ENCODE measurements around the gene TLE3. TPM values are rescaled to one million over a fixed set of nuclear protein-coding genes. Genes with fewer than 3 reads are reported as not detected.

The TLE3 gene
- total RNA-seq, 2 experiments from 2014 or later = 59.2 TPM

DNA sequence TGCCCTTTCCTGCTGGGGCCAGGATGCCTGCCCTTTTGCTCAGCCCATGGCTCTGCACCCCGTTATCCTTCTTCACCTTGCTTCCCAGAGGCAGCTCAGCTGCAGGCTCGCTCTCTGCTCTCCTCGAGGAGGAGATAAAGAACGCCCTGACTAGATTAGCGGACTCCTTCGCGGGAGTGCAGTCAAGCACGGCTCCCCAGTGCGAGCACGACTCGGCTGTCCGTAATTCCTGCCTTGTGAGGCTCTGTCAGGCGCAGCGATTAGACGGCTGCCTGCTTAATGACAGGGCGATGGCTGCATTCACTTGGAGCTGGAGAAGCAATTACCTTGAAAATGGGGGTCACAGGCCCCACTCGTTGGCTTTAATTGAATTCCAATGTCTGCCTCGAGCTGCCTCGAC is 25.9 kb downstream of the TLE3 start:
- no peak overlapping the region for H3K27ac Mint-ChIP-seq
- no peak overlapping the region for H3K4me3 Mint-ChIP-seq
- DNase-seq = no peak
- no peaks in the 10 kb centered on the region for H3K27me3 Mint-ChIP-seq
- ChIA-PET CTCF (no interaction called here), POLR2A (interaction anchor here (1.0 kb wide), 1 partner anchor 23 kb away, joined by 3 read pairs; no protein-coding TSS in a partner anchor)
- H3K36me3 Mint-ChIP-seq (ENCODE audit: low read depth) = peaks cover 77% of the 10 kb centered on the region
- no peaks in the 10 kb centered on the region for H3K4me1 Mint-ChIP-seq
- no peaks in the 10 kb centered on the region for H3K9me3 Mint-ChIP-seq

DNA sequence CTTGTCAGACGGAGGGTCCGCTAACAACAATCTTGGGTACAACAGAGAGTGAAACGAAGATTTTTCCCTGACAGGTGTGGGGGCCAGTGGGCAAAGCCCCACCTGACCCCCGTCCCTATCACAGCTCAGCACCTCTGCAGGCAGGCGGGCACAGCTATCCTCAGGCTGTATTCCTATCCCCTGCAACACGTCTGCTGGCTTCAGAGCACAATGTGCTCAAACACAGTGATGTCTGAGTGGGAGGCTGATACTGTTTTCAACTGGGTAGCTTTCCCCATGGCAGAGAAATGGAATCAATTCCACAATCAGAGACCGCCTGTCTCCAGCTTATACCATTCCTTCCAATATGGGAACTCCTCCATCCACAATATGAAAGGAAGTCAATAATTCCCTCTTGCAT is 28.0 kb downstream of the TLE3 start:
- H3K4me1 Mint-ChIP-seq = no peaks in the 10 kb centered on the region
- ChIA-PET CTCF (interaction anchor here (1.2 kb wide), 1 partner anchor 25 kb away, joined by 3 read pairs; no protein-coding TSS in a partner anchor), POLR2A (interaction anchor here (1.2 to 1.7 kb wide), 2 partner anchors 16 to 28 kb away, joined by 3 to 5 read pairs; partner anchors contain the start of gene TLE3)
- H3K27ac Mint-ChIP-seq = no peak overlapping the region
- H3K27me3 Mint-ChIP-seq = no peaks in the 10 kb centered on the region
- H3K9me3 Mint-ChIP-seq = no peaks in the 10 kb centered on the region
- DNase-seq = no peak
- H3K4me3 Mint-ChIP-seq = no peak overlapping the region
- H3K36me3 Mint-ChIP-seq (ENCODE audit: low read depth) = peaks cover 71% of the 10 kb centered on the region

DNA sequence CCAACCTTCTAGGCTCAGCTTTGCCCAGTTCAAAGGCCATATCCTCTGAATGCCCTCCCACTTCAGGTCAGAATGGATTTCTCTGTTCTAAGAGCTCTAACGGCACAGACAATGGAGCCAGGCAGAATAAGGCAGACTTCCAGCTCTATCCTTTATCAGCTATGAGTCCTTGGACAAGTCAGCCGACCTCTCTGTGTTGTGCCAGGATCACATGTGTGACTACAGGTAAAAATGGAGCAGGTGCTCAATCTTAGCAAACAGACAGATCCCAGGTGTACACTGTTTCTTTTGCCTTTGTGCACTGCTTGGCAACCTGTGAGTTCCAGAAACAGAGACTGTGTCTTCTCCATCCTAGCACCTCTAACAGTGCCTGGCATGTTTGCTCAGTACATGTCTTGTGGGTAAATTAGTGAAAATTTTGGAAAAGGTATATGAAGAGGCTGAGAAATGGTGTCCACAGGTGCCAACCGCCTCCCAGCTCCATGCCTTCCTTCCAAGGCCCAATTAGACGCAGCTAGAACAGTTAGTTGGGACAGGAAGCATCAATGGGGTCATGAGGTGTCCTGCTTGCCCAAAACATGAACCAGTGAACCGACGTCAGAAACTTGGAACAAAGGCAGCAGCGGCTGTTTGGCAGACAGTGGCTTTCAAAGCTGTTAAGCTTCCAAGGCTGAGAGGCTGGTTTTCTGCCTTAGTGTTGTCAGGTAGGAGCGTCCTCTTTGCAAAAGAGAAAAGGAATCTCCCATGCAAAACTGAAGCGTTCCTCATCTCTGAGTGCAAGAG is 28.7 kb downstream of the TLE3 start:
- H3K27ac Mint-ChIP-seq = no peak overlapping the region
- peaks cover 65% of the 10 kb centered on the region for H3K36me3 Mint-ChIP-seq (ENCODE audit: low read depth)
- H3K4me3 Mint-ChIP-seq = no peak overlapping the region
- no peaks in the 10 kb centered on the region for H3K27me3 Mint-ChIP-seq
- POLR2A ChIA-PET = interaction anchor here (1.1 to 1.7 kb wide), 3 partner anchors 16 to 29 kb away, joined by 3 to 5 read pairs (median 4); partner anchors contain the start of gene TLE3
- no peaks in the 10 kb centered on the region for H3K9me3 Mint-ChIP-seq
- no peaks in the 10 kb centered on the region for H3K4me1 Mint-ChIP-seq
- CTCF ChIA-PET = interaction anchor here (0.5 to 1.2 kb wide), 3 partner anchors 26 to 31 kb away, joined by 3 to 6 read pairs (median 3); no protein-coding TSS in a partner anchor
- DNase-seq = no peak

DNA sequence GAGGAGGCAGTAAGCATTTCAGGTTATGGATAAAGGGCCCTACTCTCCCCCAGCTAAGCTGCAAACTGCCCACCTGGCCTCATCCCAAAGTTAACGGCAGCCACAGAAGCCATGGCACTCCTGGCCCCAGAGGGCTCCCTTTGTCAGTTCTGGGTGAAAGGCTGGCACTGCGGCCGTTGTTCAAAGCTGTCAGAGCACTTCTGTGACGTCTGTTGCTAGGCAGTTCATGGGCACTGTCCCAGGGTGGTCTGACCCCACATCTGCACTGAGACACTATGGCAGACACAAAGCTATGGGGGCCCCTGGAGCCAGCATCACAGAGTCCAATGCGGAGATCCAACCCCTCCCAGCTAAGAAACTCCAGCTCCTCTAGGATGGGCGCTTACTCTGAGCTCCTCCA is 30.0 kb downstream of the TLE3 start:
- peaks cover 56% of the 10 kb centered on the region for H3K36me3 Mint-ChIP-seq (ENCODE audit: low read depth)

DNA sequence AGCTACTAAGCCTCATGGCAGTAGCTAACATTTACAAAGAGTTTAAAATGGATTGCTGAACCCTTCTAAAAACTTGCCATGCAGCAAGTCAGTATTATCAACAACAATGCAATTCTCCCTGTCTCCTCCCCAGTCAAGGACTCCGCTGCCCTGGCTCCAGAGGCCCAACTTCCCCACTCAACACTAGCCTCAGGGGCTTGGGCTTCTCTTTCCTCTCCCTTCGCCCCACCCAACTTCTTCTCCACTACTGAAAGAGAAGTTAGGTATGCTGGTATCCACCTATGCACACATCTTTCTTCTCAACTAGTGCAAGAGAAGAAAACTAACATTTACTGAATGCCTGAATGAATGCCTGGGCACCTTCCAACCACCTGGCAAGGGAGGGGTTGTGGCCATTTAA is 30.7 kb downstream of the TLE3 start:
- Mint-ChIP-seq H3K27ac (no peak overlapping the region), H3K36me3 (ENCODE audit: low read depth) (peaks cover 54% of the 10 kb centered on the region), H3K27me3 (no peaks in the 10 kb centered on the region), H3K9me3 (no peaks in the 10 kb centered on the region), H3K4me1 (no peaks in the 10 kb centered on the region), H3K4me3 (no peak overlapping the region)
- no peak for DNase-seq
- ChIA-PET CTCF (interaction anchor here (0.9 kb wide), 1 partner anchor 14 kb away, joined by 3 read pairs; no protein-coding TSS in a partner anchor), POLR2A (interaction anchor here (0.7 to 1.5 kb wide), 4 partner anchors 13 to 29 kb away, joined by 3 to 5 read pairs (median 4); no protein-coding TSS in a partner anchor)

More for the DNA sequence above, 30.0 kb downstream of the TLE3 start:
- ChIA-PET POLR2A (interaction anchor here (0.8 to 1.7 kb wide), 3 partner anchors 12 to 30 kb away, joined by 3 to 5 read pairs (median 5); partner anchors contain the start of gene TLE3), CTCF (no interaction called here)
- no peak for DNase-seq
- Mint-ChIP-seq H3K9me3 (no peaks in the 10 kb centered on the region), H3K27me3 (no peaks in the 10 kb centered on the region), H3K4me3 (no peak overlapping the region), H3K4me1 (no peaks in the 10 kb centered on the region), H3K27ac (no peak overlapping the region)

DNA sequence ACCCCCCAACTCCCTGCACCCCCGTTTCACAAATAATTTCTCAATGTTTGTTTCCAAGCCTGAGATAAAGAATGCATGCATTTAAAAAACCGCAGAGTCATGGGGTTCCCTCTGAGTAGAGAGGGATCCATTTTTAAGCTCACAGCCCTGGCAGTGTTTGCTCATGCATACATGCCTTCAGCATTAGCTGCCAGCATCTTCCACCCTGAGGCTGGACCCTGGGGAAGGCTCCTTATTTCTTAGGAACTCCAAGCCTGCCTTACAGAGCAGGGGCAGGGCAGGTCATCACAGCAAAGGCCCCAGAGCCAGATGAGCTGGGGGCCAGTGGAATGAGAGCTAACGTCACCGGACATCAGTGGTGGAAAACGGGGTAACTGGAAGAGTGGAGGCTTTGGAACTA is 31.3 kb downstream of the TLE3 start:
- no peaks in the 10 kb centered on the region for H3K9me3 Mint-ChIP-seq

DNA sequence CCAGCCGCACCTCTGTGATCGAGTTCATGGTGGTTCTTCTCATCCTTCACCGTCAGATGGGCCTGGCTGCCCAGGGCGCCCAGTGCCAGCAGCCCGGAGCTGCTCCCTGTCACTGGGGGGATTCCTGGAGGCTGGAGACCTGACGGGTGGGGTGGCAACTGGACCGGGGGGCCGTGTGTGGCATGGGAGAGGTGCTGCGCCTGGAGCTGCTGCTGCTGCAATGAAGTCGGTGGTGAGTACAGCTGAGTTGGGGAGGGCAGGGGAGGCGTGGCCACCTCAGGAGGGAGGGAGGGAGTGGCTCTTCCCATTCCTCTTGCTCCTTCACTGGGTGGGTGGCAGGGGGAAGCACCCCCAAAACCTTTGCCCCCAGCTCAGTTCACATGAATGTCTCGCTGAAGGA is 31.7 kb downstream of the TLE3 start:
- ChIA-PET CTCF (no interaction called here), POLR2A (no interaction called here)
- peaks cover 54% of the 10 kb centered on the region for H3K36me3 Mint-ChIP-seq (ENCODE audit: low read depth)
- H3K27ac Mint-ChIP-seq = no peak overlapping the region
- no peak overlapping the region for H3K4me3 Mint-ChIP-seq
- H3K4me1 Mint-ChIP-seq = no peaks in the 10 kb centered on the region
- H3K9me3 Mint-ChIP-seq = no peaks in the 10 kb centered on the region
- no peak for DNase-seq
- H3K27me3 Mint-ChIP-seq = no peaks in the 10 kb centered on the region

More for the DNA sequence above, 31.3 kb downstream of the TLE3 start:
- H3K27me3 Mint-ChIP-seq = no peaks in the 10 kb centered on the region
- no peak overlapping the region for H3K27ac Mint-ChIP-seq
- no peaks in the 10 kb centered on the region for H3K4me1 Mint-ChIP-seq
- peaks cover 54% of the 10 kb centered on the region for H3K36me3 Mint-ChIP-seq (ENCODE audit: low read depth)
- no peak overlapping the region for H3K4me3 Mint-ChIP-seq
- POLR2A ChIA-PET = interaction anchor here (0.7 to 1.1 kb wide), 2 partner anchors 29 to 30 kb away, joined by 3 to 4 read pairs; no protein-coding TSS in a partner anchor
- no peak for DNase-seq
- CTCF ChIA-PET = interaction anchor here (0.9 kb wide), 1 partner anchor 13 kb away, joined by 3 read pairs; no protein-coding TSS in a partner anchor

DNA sequence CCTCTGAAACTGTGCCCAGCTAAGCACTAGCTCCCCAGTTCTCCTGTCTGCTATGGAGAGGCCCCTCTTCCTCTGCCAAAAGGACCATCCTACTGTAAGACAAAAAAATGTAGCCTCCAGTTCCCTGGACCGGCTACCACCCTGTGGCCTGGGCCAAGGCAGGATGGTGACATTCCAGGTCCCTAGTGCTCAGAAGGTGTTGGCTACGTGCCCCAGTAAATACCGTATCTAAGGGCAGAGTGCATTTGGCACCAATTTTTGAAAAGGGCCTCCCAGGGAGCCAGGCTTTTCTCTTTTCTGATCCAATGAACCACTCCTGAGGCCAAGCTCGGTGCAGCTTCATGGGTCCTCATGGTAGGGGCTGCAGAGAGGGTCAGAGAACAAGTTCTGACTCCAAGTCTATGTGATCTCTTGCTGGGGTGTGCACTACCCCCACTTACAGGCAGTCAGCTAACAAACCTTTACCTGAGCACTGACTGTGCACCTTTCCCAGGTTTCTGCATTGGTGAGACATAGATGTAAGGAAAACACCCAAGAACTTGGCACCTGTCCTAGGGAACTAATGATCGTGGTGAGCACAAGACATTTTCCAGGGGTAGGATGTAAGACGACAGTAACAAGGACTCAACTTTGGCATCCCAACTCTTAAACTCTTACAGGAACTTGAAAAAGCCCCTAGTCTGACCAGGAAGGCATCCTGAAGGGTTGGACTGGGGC is 32.6 kb downstream of the TLE3 start:
- CTCF ChIA-PET = interaction anchor here (0.6 kb wide), 1 partner anchor 1759 kb away, joined by 3 read pairs; no protein-coding TSS in a partner anchor
- no peak overlapping the region for H3K27ac Mint-ChIP-seq

DNA sequence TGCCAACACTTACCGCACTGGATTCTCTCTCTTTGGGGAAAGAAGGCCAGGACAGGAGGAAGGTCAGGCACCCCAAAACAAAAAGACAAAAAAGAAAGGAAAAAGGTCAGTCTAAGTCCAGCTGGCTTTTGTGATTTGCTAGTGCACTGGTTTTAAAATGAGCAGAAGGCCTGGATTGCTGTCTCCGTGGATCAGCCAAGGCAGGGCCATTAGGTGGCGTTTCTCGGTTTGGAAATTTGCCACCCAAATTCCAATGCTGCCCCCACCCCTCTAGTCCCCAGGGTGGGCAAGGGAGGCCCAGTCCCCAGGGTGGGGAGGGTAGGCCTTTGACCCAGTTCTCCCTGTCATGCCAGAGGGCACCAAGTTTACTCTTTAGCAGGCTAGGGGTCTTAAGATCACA is 33.3 kb downstream of the TLE3 start:
- peaks cover 51% of the 10 kb centered on the region for H3K36me3 Mint-ChIP-seq (ENCODE audit: low read depth)
- no peaks in the 10 kb centered on the region for H3K4me1 Mint-ChIP-seq
- POLR2A ChIA-PET = no interaction called here
- no peak overlapping the region for H3K4me3 Mint-ChIP-seq
- CTCF ChIA-PET = no interaction called here
- H3K27me3 Mint-ChIP-seq = no peaks in the 10 kb centered on the region
- H3K9me3 Mint-ChIP-seq = no peaks in the 10 kb centered on the region
- DNase-seq = no peak
- H3K27ac Mint-ChIP-seq = no peak overlapping the region

More for the DNA sequence above, 32.6 kb downstream of the TLE3 start:
- H3K27me3 Mint-ChIP-seq = no peaks in the 10 kb centered on the region
- H3K4me1 Mint-ChIP-seq = no peaks in the 10 kb centered on the region
- DNase-seq = no peak
- no peak overlapping the region for H3K4me3 Mint-ChIP-seq
- H3K9me3 Mint-ChIP-seq = no peaks in the 10 kb centered on the region
- POLR2A ChIA-PET = interaction anchor here (0.6 kb wide), 1 partner anchor 26 kb away, joined by 4 read pairs; no protein-coding TSS in a partner anchor
- peaks cover 53% of the 10 kb centered on the region for H3K36me3 Mint-ChIP-seq (ENCODE audit: low read depth)

DNA sequence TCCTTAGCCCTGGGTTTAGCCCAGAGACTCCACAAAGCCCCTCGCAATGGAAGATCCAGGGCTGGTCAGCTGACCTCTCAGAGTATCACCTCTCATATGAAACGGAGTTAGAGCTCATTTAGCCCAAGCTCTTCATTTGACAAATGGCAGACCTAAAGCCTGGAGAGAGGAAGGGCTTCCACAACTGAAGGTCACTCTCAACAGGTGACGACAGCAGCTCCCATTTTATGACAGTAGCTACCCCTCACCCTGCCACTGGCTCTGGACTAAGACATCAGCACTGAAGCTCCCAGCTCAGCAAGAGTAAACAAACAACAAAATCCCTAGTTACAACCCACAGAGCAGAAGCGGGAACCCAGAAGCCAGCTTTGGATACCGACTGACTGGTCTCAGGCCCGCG is 33.7 kb downstream of the TLE3 start:
- H3K4me1 Mint-ChIP-seq = no peaks in the 10 kb centered on the region
- H3K36me3 Mint-ChIP-seq (ENCODE audit: low read depth) = peaks cover 51% of the 10 kb centered on the region
- no peak overlapping the region for H3K27ac Mint-ChIP-seq
- H3K4me3 Mint-ChIP-seq = no peak overlapping the region
- H3K27me3 Mint-ChIP-seq = no peaks in the 10 kb centered on the region
- no peak for DNase-seq
- ChIA-PET POLR2A (no interaction called here), CTCF (no interaction called here)
- H3K9me3 Mint-ChIP-seq = no peaks in the 10 kb centered on the region

DNA sequence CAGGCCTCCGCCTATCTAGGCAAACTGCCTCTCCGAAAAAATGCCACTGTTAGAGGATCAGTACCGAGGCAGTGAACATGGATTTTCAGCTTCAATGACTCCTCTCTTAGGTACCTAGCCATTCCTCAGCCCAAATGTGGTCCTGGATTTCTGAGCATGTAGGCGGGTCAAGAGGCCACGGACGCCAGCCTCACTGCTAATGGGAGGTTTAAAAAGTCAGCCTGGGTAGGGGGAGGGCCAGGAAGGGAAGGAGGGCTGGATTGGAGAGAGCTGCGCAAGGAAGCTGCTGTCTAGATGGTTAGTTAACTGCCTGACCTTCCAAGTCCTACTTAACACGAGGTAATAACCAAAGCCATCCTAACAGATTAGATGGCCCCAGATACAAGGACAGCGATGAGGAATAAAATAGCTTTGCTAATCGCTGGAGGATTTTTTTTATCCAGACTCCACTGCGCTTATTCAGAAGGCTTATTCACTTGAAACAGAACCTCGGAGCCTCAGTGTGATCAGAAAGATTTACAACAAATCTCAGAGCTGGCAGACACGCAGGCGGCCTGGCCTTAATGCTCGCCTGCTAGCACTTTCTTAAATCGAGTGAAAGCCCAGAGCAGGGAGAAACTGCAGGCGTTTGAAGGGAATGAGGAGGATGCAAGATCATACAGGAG is 34.3 kb downstream of the TLE3 start:
- no peaks in the 10 kb centered on the region for H3K27me3 Mint-ChIP-seq
- ChIA-PET POLR2A (interaction anchor here (0.7 to 0.9 kb wide), 2 partner anchors 10 to 69 kb away, joined by 3 read pairs; no protein-coding TSS in a partner anchor), CTCF (no interaction called here)
- no peak overlapping the region for H3K4me3 Mint-ChIP-seq
- no peak overlapping the region for H3K27ac Mint-ChIP-seq
- no peaks in the 10 kb centered on the region for H3K4me1 Mint-ChIP-seq
- no peaks in the 10 kb centered on the region for H3K9me3 Mint-ChIP-seq
- H3K36me3 Mint-ChIP-seq (ENCODE audit: low read depth) = peaks cover 51% of the 10 kb centered on the region
- DNase-seq = no peak

DNA sequence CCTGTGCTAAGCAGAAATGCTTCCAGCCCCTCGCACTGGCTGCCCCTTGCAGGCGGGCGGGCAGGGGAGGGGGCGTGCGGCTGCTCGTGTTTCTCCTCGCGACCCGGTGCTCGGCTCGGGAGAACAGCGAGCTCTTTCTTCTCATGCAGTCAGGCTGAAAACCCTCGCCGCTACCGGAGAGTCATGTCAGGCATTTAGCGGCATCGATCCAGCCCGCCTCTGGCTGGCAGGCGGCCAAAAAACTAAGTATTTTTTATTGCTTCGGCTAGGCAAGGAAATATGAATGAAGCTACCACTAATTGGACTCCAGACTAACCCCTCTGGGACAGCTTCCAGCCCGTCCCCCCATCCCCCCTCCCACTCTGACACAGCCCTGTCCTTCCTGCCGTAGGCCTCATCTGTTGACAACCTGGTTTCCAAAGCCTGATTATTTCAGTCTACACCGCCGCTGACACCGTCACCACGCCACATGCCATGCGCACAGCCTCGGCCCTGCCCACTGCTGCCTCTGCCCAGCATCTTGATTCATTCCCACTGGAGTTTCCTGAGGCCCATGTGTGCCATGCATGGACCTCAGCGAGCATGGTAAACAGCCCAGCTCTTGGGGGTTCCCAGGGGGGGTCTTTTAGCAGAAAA is 35.3 kb downstream of the TLE3 start:
- no peak overlapping the region for H3K4me3 Mint-ChIP-seq
- H3K27me3 Mint-ChIP-seq = no peaks in the 10 kb centered on the region
- H3K4me1 Mint-ChIP-seq = no peaks in the 10 kb centered on the region
- H3K9me3 Mint-ChIP-seq = no peaks in the 10 kb centered on the region
- DNase-seq = no peak
- no peak overlapping the region for H3K27ac Mint-ChIP-seq
- peaks cover 54% of the 10 kb centered on the region for H3K36me3 Mint-ChIP-seq (ENCODE audit: low read depth)
- ChIA-PET POLR2A (interaction anchor here (0.9 kb wide), 1 partner anchor 68 kb away, joined by 3 read pairs; no protein-coding TSS in a partner anchor), CTCF (no interaction called here)

All from activated CD4-positive, alpha-beta memory T cell treated with anti-CD3 and anti-CD28 coated beads, Interleukin-2, amount 10 ng/mL, durations not matched to agents 7 days and 5 days (primary cell).